NCI-H1417 treated with DMSO at 0.1 percent for 48 hours (cell line): ENCODE results near the gene FBXW7.

ENCODE experiments used
- DNase-seq: peaks from one replicate; lab custom pipeline; 2025; lab: John Stamatoyannopoulos, UW

Gene FBXW7

GRCh38 chr4:152427981-152428380 is 107.9 kb downstream of the FBXW7 start:
- DNase-seq: no peak

GRCh38 chr4:152424977-152425376 is 110.9 kb downstream of the FBXW7 start:
- no peak for DNase-seq

GRCh38 chr4:152424396-152424795 is 111.5 kb downstream of the FBXW7 start:
- DNase-seq: no peak

GRCh38 chr4:152422817-152423320 is 113.0 kb downstream of the FBXW7 start:
- no peak for DNase-seq

- no peak for DNase-seq
These were observed 114.3 kb downstream of the FBXW7 start for GRCh38 chr4:152421576-152421975.

GRCh38 chr4:152419809-152420208 is 116.1 kb downstream of the FBXW7 start:
- no peak for DNase-seq

DNA sequence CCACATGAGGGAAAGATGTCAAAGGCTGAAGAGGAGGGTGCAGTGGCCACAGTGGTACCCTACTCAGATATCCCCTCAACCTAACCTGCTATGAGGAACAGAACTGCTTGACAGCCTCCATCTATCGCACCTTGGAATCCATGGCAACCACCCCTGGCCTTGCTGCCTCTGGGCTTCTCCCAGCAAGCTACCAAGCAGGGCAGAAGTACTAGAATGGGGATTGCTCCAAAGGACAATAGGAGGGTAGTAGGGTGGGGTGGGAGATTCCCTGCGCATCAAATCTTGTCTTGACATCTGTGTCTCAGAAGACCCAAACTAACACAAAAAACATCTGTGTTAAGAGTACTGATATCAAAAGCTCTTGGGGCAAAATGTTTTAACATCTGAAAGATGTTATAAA is 118.2 kb downstream of the FBXW7 start:
- no peak for DNase-seq

DNA sequence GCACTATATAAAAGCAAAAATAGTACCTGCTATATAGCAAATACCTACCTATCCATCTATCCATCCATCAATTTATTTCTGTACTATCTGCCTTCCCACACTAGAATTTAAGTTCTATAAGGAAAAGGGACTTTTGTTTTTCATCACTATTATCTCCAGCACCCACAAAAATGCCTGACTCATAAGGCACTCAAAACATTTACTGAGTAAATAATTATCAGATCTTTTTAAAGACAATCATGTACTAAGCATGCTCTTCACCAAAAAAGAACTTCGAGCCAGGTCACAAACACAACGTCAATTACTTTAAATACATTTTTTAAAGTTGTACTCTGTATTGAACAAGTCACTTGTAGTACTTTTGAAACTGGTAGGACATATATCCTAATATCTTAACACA is 119.9 kb downstream of the FBXW7 start:
- DNase-seq: no peak

DNA sequence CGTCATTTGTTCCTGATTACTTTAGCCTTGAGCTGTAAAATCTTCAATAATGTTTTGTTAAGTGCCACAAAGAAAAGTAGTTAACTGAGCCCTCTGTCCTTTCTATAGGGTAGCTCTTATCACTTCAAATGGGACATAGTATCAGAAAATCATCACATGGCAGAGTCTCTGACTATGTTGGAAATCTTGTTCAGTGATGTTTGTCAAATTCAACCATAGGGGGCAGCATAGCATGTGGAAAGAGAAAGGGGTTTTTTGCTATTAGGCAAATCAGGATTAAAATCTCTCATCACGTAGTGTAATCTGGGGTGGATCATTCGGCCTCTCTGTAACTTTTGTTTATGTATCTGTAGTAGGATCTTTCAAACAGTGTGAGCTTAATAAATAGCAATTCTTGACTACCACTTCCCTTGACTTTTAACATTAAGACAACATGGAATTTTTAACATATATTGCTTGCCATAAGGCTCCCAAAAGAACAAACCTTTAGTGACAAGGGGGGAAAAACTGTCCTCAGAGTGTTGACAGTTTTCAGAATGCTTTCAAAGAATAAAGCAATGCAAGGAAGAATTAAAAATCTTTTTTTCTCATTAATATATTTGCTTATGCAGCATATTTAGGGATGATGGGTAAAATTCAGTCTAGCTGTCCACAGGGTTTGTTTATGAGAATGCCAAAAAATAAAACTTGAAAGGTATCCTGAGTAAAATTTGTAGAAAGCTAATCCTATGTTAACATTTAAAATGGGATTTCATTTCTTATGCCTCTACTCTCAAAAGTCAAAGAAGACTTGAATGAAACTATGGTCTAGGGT is 127.2 kb downstream of the FBXW7 start:
- DNase-seq: no peak

- no peak for DNase-seq
These were observed 134.5 kb downstream of the FBXW7 start for GRCh38 chr4:152401424-152401823.

DNA sequence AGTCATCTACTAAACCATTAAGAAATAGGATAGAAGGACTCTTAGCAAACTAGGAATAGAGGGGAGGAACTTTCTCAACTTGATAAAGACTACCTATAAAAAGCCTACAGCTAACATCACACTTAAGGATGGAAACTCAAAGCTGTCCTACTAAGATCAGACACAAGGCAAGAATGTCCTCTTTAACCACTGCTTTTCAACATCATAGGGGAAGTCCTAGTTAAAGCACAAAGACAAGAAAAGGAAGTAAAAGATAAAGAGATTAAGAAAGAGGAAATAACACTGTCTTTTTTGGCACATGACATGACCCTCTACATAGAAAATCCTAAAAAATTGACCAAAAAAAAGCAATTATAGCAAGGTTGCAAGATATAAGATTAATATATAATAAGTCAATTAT is 136.6 kb downstream of the FBXW7 start:
- DNase-seq: no peak

- DNase-seq: no peak
These were observed 137.8 kb downstream of the FBXW7 start for GRCh38 chr4:152398060-152398459.

GRCh38 chr4:152394791-152395190 is 141.1 kb downstream of the FBXW7 start:
- DNase-seq: no peak

DNA sequence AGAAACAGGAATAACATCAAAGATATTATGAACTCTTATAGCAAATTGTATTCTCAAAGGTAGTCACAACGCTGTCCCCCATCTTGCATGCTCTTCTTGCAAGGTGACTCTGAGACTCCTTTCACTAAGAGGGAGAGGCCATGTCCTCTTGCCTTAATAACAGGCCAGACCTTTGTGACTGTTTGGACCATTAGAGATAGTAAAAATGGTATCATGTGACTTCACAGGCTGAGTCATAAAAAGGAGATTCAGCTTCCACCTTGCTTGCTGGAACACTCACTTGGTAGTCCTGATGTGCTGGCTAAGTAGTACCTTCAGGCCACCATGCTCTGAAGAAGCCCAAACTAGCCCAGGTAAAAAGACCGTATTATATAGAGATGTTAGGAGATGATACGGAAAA is 143.8 kb downstream of the FBXW7 start:
- no peak for DNase-seq

GRCh38 chr4:152390216-152390615 is 145.7 kb downstream of the FBXW7 start:
- no peak for DNase-seq

DNA sequence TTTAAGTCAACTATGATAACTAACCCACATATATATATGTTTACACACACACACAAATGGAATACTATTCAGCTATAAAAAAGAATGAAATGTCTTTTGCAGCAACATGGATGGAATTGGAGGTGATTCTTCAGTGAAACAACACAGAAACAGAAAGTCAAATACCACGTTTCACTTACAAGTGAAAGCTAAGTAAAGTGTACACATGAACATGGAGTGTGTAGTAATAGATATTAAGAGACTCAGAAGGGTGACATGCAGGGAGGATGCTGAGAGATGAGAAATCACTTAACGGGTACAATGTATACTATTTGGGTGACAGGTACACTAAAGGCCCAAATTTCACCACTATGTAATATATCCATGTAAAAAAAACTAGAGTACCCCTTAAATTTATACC is 146.5 kb downstream of the FBXW7 start:
- DNase-seq: no peak

GRCh38 chr4:152385551-152385950 is 150.3 kb downstream of the FBXW7 start:
- no peak for DNase-seq

DNA sequence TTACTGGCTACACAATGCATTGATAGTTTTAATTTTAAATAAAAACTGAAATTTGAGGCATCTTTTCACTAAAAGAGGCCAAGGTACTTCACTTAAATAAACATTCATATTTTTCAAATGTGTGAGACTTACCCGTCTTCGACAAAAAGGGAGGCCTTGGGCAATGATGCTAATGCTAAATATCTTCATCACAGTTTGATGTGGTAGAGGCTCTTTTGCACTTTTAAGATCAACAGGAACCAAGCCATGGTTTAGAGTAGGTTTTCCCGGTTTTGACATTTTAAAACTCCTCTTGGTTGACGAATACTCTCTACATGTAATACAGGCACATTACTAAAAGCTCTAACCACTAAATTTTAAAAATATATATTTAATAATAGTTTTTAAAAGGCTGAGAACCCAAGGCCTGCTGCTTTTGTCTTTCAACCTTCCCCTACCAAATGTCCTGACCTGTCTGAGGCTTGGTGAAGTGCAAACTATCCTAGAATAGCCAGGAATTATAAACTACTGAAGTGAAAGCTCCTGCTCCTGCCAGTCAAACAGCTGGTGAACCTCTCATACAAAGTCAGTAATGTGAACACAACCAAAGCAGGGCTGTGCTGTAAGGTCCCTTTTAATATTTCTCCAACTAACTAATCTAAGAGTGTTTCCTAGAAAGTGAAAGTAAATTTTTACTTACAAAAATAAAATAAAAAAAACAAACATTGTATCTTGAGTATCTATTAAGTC is 153.7 kb downstream of the FBXW7 start:
- no peak for DNase-seq

- no peak for DNase-seq
These were observed 155.0 kb downstream of the FBXW7 start for GRCh38 chr4:152380919-152381318.

DNA sequence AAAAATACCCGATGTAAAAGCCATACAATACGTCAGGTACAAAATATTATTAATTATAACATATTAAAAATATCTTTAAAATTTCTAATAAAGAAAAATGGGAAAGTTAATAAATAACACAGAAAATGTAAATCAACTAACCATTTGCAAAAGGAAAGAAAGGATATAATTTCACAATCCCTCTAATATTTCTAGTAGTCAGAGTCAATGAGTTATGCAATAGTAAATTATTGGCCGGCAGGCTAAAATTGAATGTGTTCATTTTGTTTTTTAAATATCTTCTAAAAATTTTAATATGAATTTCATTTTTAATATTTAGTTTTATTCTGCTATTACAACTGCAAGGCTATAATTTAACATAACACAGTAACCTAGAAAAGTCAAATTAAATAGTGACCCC is 155.7 kb downstream of the FBXW7 start:
- no peak for DNase-seq

- no peak for DNase-seq
These were observed 161.1 kb downstream of the FBXW7 start for GRCh38 chr4:152374606-152375285.

DNA sequence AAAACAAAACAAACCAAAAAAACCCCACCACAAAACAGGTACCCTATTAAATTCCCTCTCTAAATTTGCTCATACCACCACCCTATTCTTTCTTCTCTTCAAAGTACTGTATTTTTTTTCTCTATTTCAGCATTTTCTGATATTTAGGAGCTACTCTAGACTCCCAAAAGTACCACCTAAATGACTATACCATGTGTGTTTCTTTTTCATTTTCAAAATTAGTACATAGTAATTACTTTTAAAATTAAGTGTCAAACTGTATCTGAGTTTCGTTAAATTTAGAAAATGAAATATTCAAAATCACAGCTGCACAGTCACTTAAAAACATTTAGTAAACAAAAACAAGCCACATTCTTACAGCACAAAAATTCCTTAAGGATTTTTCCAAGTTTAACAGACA is 161.7 kb downstream of the FBXW7 start:
- no peak for DNase-seq

GRCh38 chr4:152372444-152372843 is 163.4 kb downstream of the FBXW7 start:
- DNase-seq: no peak
